ENCODE measurements around the gene TMEM14C. TPM values are rescaled to one million over a fixed set of nuclear protein-coding genes. Genes with fewer than 3 reads are reported as not detected.

Gene TMEM14C
- total RNA-seq = 73.2 TPM

DNA sequence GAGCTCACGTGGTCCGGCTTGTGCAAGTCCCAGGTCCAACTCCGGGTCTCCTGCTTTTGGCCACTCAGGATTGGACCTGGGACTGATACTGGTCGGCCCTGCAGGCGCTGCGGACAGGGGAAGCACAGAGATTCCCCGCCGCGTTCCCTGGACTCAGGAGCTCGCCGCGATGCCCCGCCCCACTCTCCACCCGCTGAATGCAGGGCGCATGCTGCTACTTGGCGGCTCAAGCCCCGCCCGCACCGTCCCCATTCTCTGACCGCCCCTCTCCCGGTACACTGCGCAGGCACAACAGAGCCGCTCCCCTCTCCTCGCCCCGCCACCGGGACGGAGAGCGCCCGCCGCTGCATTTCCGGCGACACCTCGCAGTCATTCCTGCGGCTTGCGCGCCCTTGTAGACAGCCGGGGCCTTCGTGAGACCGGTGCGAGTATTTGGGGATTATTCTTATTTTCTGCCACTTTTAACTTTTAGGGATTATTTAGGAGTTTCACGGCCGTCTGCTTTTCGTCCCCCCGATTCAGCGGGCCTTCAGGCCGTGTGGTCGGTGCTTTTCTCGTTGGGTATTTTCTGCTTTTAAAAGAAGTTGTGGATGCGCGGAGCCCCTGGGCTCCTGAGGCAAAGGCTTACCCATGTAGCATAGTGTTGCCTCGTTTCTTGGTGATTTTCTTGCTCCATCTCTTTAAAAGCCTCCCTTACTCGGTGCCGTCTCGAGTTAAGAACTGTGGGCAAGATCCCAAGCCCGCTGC lies at the start of gene TMEM14C:
Gene TMEM14C (plus strand): TSS at position 251 of the 747 bp plus-strand sequence. CDS start 1,544 bp downstream, outside the sequence.

DNA sequence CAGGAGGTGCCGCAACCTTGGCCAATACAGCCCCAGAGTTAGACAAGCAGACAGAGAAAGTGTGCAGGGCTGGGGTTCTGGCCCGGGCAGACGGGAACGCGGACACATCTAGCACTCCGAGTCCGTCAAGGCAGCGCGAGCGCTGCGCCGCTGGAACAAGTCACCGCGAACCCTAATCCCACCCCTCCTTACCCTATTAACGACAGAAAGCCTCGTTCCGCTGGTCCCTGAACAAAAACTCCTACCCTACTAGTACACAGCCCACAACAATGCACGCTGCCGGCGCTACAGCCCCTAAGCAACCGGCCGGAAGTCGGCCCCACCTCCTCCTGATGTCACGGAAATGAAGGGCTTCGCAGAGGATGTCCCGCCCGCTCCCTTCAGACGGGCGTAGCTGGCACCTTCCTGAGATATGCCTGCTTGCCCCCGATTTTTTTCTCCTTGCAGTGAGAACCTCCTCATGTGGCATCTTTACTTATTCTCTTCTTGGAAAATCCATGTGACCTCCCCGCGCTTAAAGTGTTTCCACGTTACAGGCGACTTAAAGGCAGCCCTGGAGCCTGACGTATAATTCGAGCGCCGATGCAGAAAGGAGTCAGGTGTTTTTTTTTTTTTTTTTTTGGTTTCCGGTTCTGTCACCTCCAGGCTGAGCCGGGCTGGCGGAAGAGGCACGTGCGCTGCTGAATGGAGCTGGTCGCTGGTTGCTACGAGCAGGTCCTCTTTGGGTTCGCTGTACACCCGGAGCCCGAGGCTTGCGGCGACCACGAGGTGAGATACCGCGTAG lies 28.4 kb upstream of the TMEM14C start, which contains the start of the genes C6orf52 and PAK1IP1:
Gene C6orf52 (minus strand): TSS at position 315 of the 784 bp plus-strand sequence. CDS start 7,066 bp downstream, outside the sequence.
Gene PAK1IP1 (plus strand): TSS at position 671 of the 784 bp plus-strand sequence. CDS start 14 bp downstream, at position 685.

GRCh38 chr6:10747251-10747972 lies 24.5 kb downstream of the TMEM14C start, which contains the start of gene TMEM14B:
TSS of gene TMEM14B (plus strand) at chr6:10747805. CDS start at chr6:10749246, 1,441 bp downstream.

Other genes starting within 250 kb of the TMEM14C start
- gene GCNT2, start 201.7 kb upstream of the TMEM14C start, total RNA-seq = 34.2 TPM
- gene C6orf52, start 28.5 kb upstream of the TMEM14C start, total RNA-seq = not detected
- 12.8 TPM for gene PAK1IP1, start 28.1 kb upstream of the TMEM14C start, total RNA-seq
- 61.5 TPM for gene TMEM14B, start 24.7 kb downstream of the TMEM14C start, total RNA-seq
- gene MAK, start 115.5 kb downstream of the TMEM14C start, total RNA-seq = 61.8 TPM
- gene GCM2, start 159.0 kb downstream of the TMEM14C start, total RNA-seq = not detected
- 3.2 TPM for gene SYCP2L, start 164.0 kb downstream of the TMEM14C start, total RNA-seq

Data from camera-type eye (tissue), 1 donor.